ENCODE results near the gene TMEM141. TPM values are rescaled to one million over a fixed set of nuclear protein-coding genes. Genes with fewer than 3 reads are reported as not detected.

Gene TMEM141
- total and polyA plus RNA-seq, 10 of the 15 experiments (the other 5 are each of a cell fraction or from before 2014, with no cell fraction given): 7.8 to 48.6 (median 34.4) TPM

- TF ChIP-seq SKIL (IDR thresholded peaks at IDR 0.05; ENCODE audit: low read depth, poor library complexity, severe bottlenecking) (no peak), ATF7 (IDR thresholded peaks at IDR 0.05; ENCODE audit: low read depth) (no peak), YBX1 (IDR thresholded peaks at IDR 0.05) (no peak), ZBTB40 (IDR thresholded peaks at IDR 0.05; ENCODE audit: borderline replicate concordance) (no peak), ZBTB4 (CRISPR knock-in tag; IDR thresholded peaks at IDR 0.05) (no peak), CBFB (IDR thresholded peaks at IDR 0.05; ENCODE audit: low read depth) (no peak), SMC3 (IDR thresholded peaks at IDR 0.05; ENCODE audit: borderline replicate concordance, low read length) (no peak)
- TF ChIP-seq, protein P1, sequence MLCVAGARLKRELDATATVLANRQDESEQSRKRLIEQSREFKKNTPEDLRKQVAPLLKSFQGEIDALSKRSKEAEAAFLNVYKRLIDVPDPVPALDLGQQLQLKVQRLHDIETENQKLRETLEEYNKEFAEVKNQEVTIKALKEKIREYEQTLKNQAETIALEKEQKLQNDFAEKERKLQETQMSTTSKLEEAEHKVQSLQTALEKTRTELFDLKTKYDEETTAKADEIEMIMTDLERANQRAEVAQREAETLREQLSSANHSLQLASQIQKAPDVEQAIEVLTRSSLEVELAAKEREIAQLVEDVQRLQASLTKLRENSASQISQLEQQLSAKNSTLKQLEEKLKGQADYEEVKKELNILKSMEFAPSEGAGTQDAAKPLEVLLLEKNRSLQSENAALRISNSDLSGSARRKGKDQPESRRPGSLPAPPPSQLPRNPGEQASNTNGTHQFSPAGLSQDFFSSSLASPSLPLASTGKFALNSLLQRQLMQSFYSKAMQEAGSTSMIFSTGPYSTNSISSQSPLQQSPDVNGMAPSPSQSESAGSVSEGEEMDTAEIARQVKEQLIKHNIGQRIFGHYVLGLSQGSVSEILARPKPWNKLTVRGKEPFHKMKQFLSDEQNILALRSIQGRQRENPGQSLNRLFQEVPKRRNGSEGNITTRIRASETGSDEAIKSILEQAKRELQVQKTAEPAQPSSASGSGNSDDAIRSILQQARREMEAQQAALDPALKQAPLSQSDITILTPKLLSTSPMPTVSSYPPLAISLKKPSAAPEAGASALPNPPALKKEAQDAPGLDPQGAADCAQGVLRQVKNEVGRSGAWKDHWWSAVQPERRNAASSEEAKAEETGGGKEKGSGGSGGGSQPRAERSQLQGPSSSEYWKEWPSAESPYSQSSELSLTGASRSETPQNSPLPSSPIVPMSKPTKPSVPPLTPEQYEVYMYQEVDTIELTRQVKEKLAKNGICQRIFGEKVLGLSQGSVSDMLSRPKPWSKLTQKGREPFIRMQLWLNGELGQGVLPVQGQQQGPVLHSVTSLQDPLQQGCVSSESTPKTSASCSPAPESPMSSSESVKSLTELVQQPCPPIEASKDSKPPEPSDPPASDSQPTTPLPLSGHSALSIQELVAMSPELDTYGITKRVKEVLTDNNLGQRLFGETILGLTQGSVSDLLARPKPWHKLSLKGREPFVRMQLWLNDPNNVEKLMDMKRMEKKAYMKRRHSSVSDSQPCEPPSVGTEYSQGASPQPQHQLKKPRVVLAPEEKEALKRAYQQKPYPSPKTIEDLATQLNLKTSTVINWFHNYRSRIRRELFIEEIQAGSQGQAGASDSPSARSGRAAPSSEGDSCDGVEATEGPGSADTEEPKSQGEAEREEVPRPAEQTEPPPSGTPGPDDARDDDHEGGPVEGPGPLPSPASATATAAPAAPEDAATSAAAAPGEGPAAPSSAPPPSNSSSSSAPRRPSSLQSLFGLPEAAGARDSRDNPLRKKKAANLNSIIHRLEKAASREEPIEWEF (IDR thresholded peaks at IDR 0.05; ENCODE audit: insufficient replicate concordance, low read depth, low read length): no peak
- TF ChIP-seq, protein P2, sequence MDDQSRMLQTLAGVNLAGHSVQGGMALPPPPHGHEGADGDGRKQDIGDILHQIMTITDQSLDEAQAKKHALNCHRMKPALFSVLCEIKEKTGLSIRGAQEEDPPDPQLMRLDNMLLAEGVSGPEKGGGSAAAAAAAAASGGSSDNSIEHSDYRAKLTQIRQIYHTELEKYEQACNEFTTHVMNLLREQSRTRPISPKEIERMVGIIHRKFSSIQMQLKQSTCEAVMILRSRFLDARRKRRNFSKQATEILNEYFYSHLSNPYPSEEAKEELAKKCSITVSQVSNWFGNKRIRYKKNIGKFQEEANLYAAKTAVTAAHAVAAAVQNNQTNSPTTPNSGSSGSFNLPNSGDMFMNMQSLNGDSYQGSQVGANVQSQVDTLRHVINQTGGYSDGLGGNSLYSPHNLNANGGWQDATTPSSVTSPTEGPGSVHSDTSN (IDR thresholded peaks at IDR 0.05; ENCODE audit: insufficient replicate concordance, low read depth, low read length): no peak
These were observed 48.3 kb downstream of the TMEM141 start (continued) for GRCh38 chr9:136839229-136840139.
